Left ventricle myocardium inferior (tissue), 1 donor: ENCODE data around the gene CYB5B. TPM values are rescaled to one million over a fixed set of nuclear protein-coding genes. Genes with fewer than 3 reads are reported as not detected.

Experiments used
- DNase-seq: peaks from one replicate; pipeline ENCODE4 v3.0.0-alpha.2; 2020
- H3K27ac ChIP-seq: fragments of 200-600 bp; replicated peaks from 2 replicates; pipeline ENCODE4 v1.8.0; 2021
- H3K27me3 ChIP-seq: fragments of 200-600 bp; 2 replicates; pipeline ENCODE4 v1.8.0; 2021; ENCODE audit warnings: low read depth
- H3K36me3 ChIP-seq: fragments of 200-600 bp; 2 replicates; pipeline ENCODE4 v1.8.0; 2021
- H3K4me1 ChIP-seq: fragments of 200-600 bp; 2 replicates; pipeline ENCODE4 v1.8.0; 2021
- H3K4me3 ChIP-seq: fragments of 200-600 bp; 2 replicates; pipeline ENCODE4 v1.8.0; 2021; ENCODE audit warnings: mild to moderate bottlenecking, moderate library complexity
- H3K9me3 ChIP-seq: fragments of 200-600 bp; replicated peaks from 2 replicates; pipeline ENCODE4 v1.8.0; 2021
- intact Hi-C: fragments of 100-400 bp; cut with micrococcal nuclease; formaldehyde crosslinking; loops from one replicate; pipeline ENCODE4 v1.11.0; 2022
- total RNA-seq: library from RNA; stranded (reverse); fragmentation: NEBNext Ultra II Directional; extraction: Animal tissue kit (Norgen Biotek cat#: 25700); gene quantifications from one replicate; pipeline ENCODE4 v1.2.1, GENCODE V29; 2021
- TF ChIP-seq, protein P1 (sequence below): fragments of 200-600 bp; IDR thresholded peaks from 2 replicates; pipeline ENCODE4 v1.8.0; 2021; ENCODE audit warnings: antibody characterized with exemption, mild to moderate bottlenecking, borderline replicate concordance
- donor health status: DM: no; HTN: yes; CAD: no; lungs with severe emphysema.

The CYB5B gene
- total RNA-seq, 1 donor from 2014 or later, result 69.0 TPM

DNA sequence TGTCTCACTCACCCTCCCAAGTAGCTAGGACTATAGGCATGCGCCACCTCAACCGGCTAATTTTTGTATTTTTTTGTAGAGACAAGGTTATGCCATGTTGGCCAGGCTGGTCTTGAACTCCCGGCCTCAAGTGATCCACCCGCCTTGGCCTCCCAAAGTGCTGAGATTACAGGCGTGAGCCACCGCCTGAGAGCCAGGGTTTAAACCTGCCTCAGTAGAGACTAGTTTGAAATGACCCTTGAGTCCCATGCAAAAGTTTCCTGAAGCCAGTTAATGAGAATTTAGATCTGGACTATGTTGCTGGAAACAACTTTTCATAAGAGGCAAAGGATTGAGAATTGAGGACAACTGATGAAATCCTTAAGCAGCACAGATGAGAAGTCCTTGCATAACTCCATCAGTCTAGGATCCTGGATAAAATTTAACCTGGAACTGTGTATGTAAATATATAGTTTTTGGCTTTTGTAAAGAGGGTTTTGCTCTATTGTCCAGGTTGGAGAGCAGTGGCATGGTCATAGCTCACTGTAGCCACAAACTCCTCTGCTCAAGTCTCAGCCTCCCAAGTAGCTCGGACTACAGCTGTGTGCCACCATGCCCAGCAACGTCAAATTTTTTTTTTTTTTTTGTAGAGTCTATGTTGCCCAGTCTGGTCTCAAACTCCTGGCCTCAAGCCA is 43.2 kb downstream of the CYB5B start:
- TF ChIP-seq, protein P1, sequence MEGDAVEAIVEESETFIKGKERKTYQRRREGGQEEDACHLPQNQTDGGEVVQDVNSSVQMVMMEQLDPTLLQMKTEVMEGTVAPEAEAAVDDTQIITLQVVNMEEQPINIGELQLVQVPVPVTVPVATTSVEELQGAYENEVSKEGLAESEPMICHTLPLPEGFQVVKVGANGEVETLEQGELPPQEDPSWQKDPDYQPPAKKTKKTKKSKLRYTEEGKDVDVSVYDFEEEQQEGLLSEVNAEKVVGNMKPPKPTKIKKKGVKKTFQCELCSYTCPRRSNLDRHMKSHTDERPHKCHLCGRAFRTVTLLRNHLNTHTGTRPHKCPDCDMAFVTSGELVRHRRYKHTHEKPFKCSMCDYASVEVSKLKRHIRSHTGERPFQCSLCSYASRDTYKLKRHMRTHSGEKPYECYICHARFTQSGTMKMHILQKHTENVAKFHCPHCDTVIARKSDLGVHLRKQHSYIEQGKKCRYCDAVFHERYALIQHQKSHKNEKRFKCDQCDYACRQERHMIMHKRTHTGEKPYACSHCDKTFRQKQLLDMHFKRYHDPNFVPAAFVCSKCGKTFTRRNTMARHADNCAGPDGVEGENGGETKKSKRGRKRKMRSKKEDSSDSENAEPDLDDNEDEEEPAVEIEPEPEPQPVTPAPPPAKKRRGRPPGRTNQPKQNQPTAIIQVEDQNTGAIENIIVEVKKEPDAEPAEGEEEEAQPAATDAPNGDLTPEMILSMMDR, result no peak
- Histone ChIP-seq H3K9me3 (no peaks in the 10 kb centered on the region), H3K4me1 (peaks cover 29% of the 10 kb centered on the region), H3K27ac (no peak overlapping the region), H3K4me3 (no peak overlapping the region), H3K36me3 (peaks cover 14% of the 10 kb centered on the region), H3K27me3 (no peaks in the 10 kb centered on the region)
- DNase-seq, result no peak
- intact Hi-C loops, result no loop called here

DNA sequence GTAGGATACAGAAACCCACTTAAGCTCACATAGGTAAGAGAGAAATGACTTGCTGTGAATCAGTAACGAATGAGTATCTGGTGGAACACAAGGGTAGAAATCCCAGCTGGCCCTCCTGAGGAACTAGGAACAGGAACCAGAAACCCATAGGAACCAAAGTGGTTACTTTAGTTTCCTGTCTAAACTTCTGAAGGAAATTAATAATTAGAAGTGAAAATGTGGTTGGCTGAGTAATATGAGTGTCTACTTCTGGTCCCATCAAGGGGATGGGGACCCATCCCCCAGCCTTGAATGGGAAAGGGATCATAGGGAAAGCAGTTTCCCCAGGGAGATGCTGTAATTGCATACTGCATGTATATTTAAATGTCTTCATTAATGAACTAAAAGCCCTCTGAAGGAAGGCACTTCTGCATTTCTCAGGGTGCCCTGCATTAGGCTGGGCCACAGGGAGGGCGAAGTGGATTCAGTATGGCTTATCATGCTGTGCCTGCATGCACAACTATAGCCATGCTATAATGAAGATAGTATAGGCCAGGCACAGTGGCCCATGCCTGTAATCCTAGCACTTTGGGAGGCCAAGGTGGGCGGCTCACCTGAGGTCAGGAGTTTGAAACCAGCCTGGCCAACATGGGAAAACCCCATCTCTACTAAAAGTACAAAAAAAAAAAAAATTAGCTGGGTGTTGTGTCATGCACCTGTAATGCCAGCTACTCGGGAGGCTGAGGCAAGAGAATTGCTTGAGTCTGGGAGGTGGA is 45.6 kb downstream of the CYB5B start:
- intact Hi-C loops, result no loop called here
- TF ChIP-seq, protein P1, result no peak
- H3K36me3 ChIP-seq, result peaks cover 3% of the 10 kb centered on the region
- H3K9me3 ChIP-seq, result no peaks in the 10 kb centered on the region
- no peak overlapping the region for H3K27ac ChIP-seq
- no peaks in the 10 kb centered on the region for H3K27me3 ChIP-seq
- H3K4me1 ChIP-seq, result peaks cover 14% of the 10 kb centered on the region
- no peak overlapping the region for H3K4me3 ChIP-seq
- DNase-seq, result no peak

DNA sequence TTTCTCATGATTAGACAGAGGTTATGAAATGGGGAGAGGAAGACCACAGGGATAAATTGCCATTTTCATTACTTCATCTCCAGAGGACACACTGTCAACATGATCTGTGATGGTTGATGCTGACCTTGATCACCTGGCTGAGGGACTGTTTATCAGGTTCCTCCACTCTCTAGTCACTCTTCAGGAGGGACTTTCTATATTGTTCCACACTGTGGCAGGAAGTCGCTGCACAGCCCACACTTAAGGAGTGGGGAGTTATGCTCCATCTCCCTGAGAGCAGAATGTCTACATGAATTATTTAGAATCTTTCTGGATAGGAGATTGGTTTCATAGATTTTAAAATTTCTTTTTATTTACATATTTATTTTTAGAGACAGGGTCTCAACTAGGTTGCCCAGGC is 46.7 kb downstream of the CYB5B start:
- DNase-seq, result no peak
- Histone ChIP-seq H3K27me3 (no peaks in the 10 kb centered on the region), H3K9me3 (no peaks in the 10 kb centered on the region), H3K27ac (no peak overlapping the region), H3K36me3 (no peaks in the 10 kb centered on the region), H3K4me1 (peaks cover 9% of the 10 kb centered on the region), H3K4me3 (no peak overlapping the region)
- intact Hi-C loops, result no loop called here
- TF ChIP-seq, protein P1, result no peak

DNA sequence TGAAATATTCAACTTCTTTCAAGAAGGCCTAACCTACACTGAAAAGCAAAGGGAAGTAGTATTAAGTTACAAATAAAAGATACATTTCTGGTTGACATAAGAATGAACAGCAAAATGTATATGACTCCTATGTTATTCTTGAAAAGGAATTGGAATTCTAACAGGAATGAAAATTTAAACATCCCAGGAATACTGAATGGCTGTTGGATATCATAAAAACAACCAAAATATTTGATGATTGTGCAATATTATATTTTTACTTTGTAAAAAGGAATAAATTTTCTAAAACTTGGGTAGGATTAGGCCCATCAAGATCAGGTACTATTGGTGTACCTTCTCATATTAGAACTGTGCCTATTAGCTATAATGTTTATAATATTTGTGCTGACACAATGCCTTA is 50.0 kb downstream of the CYB5B start:
- H3K36me3 ChIP-seq, result no peaks in the 10 kb centered on the region
- H3K4me3 ChIP-seq, result no peak overlapping the region
- intact Hi-C loops, result no loop called here
- DNase-seq, result no peak
- H3K4me1 ChIP-seq, result peaks cover 13% of the 10 kb centered on the region
- no peaks in the 10 kb centered on the region for H3K27me3 ChIP-seq
- TF ChIP-seq, protein P1, result no peak
- no peaks in the 10 kb centered on the region for H3K9me3 ChIP-seq
- H3K27ac ChIP-seq, result no peak overlapping the region

DNA sequence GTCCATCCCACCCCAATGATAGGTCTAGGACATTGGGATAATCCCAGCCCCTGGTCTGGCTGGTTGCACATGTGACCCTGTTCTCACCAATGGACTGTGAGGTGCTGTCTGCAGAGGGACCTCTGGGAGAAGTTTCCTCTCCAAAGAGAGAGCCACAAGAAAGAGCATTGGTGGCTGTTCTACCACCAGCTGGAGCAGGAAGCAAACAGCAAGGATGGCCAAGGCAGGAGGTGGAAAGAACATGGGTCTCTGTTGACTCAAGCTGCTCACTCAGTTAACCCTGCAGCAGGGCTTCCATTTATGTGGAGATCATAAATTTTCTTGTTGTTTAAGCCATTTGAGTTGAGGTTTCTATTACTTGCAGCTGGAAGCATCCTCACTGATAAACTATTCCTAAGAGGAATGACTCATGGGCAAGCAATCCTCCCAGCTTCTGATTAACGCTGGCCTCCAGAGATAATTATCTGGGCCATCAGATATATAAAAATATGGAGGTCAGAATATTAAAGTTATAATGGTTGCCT is 52.6 kb downstream of the CYB5B start:
- Histone ChIP-seq H3K27me3 (no peaks in the 10 kb centered on the region), H3K27ac (peak overlapping the region; percentile 50), H3K4me3 (no peak overlapping the region), H3K4me1 (peaks cover 13% of the 10 kb centered on the region), H3K36me3 (no peaks in the 10 kb centered on the region), H3K9me3 (no peaks in the 10 kb centered on the region)
- intact Hi-C loops, result no loop called here
- DNase-seq, result no peak
- TF ChIP-seq, protein P1, result no peak
